H4 (cell line): ENCODE data around the gene FLG2. TPM values are rescaled to one million over a fixed set of nuclear protein-coding genes. Genes with fewer than 3 reads are reported as not detected.

Source experiments
- DNase-seq: peaks from one replicate; pipeline ENCODE4 v3.0.0-alpha.2; 2015; ENCODE audit warnings: low spot score
- total RNA-seq: library from RNA; depleted of rRNA; stranded (reverse); fragments of >200 nt; shearing (Covaris generic); gene quantifications from 2 replicates; pipeline ENCODE4 v1.2.3, GENCODE V29; 2014; rRNA removed

Gene FLG2
- total RNA-seq = not detected in 2 replicates

DNA sequence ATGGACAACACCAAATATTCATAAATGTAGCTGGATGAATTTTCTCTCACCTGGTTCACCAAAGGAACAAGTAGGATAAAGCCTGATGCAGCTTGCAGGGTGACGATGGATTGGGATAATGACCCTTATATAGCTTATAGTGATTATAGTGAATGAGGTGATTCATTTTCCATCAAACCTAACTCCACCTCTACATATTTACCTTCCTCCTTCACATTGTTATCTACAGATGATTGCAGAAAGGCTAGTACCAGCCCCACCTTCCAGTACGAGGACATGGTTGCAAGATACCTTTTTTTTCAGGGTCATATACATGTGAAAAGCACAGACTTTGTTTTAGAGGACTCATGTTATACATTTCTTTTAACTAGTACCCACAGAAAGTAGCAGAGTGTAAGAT lies at the start of gene FLG2:
Gene FLG2 (minus strand): TSS at position 101 of the 400 bp plus-strand sequence. CDS start 1,122 bp downstream, outside the sequence.
- DNase-seq = no peak

DNA sequence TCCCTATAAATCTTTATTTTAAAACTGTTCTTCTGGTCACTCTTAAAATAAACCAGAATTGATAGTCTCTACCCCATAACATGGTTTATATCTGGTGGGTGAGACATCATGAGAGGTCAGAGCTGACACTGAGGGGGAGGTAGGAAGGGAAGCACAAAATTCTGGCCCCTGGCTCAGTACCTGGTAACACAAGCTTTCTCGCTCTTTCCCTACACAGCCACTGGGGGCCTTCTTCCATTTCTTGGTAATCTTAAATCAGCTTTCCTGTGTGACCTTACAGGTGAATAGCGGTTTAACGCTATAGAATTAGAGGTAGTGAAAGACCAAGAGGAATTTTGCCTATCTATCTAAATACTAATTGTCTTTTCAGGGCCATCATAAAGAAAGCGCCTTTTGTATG lies 48.9 kb upstream of the FLG2 start:
- no peak for DNase-seq

DNA sequence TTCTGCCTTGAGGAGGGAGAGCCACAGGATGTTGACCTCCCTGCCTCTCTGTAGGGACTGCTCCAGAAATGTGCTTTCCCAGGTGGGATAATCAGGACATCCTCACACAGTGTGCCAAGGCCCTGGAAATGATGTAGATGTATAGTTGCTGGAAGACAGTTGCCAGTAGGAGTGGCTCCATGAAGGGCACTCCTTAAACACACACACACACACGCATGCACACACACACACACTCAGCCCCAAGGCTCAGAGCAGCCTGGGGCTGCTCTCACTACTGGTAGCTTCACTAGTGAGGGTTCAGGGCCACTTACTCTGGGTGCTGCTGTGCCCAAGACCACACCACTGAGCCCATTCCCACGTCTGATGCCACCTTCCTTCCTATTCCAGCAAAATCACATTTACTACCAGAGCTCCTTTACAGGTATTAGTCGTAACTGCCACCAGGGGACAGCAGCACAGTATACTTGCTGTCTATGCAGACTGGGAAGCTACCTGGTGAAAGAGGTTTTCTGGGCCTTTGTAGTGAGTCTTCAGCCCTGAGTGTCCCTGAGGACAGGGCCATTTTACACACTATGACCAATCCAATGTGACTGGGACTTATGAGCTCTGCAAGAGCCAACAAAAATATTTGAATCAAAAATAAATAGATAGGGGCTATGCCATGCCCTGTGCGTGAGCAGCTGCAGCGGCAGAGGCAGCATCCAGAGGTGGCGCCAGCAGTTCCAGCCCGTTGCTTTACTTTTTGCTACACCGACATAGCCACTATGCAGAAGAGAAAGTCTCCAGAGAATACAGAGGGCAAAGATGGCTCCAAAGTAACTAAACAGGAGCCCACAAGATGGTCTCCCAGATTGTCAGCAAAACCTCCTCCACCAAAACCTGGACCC lies 39.2 kb upstream of the FLG2 start:
- peak; percentile 13 for DNase-seq

GRCh38 chr1:152397474-152397873 lies 37.7 kb upstream of the FLG2 start:
- no peak for DNase-seq

GRCh38 chr1:152394151-152394550 lies 34.3 kb upstream of the FLG2 start:
- DNase-seq = no peak

DNA sequence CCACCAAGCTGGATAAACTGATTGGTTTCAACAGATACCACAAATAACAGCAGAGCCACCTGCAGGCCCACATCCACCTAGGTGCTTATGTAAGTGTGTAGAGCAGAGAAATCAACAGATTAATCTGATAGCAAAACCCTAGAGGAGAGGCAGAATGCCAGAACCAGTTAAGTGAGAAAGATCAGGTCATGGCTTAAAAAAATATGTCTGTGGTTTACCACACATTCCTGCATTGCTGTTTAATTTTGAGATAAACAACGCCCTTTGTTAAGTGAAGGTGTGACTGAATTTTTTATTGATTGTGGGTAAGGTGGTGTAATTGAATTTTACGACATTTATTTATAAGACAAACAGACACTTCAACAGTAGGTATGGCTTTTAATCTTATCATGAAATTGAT lies 33.1 kb upstream of the FLG2 start:
- no peak for DNase-seq

- DNase-seq = no peak
Observed at GRCh38 chr1:152388889-152389288, 29.1 kb upstream of the FLG2 start.

GRCh38 chr1:152386940-152387339 lies 27.1 kb upstream of the FLG2 start:
- no peak for DNase-seq

DNA sequence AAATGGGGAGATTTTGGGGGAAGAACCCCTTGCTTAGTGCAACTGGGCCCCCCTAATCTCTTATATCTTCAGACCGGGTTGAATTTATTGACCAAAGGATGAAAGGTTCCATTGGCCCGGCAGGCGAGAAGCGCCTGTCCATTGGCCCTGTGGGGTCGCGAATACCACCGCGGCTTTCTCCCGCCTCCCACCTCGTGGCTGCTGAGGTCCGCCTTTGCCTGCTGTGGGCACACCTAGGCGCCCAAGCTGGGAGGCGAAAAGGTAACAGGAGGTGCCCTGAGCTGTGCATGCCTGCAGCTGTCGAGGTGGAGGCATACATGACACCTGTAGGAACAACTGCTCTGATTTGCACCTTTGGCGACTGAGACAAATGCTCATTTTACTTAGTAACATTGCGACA lies 21.1 kb upstream of the FLG2 start:
- DNase-seq = no peak

DNA sequence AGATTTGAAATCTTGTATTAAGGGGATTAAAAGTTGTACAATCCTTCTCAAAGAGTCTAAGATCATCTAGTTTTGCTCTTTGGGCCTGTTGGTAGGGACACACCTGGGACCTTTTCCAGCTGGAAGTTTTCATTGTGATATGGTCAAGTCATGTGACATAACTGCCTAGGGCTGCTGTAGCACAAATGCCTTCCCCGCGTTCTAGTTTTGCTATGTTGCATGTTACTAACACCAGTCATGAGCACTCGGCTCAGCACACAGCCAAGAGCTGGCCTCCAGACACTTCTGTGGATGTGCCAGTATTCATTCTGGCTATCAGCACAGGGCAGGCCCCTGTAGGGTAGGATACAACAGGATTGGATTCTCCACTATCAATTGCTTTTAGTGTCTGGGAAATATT lies 14.6 kb upstream of the FLG2 start:
- no peak for DNase-seq

- DNase-seq = no peak
Observed at GRCh38 chr1:152372672-152373071, 12.9 kb upstream of the FLG2 start.

- no peak for DNase-seq
Observed at GRCh38 chr1:152367436-152367835, 7.6 kb upstream of the FLG2 start.

- no peak for DNase-seq
Observed at GRCh38 chr1:152356736-152357135, 3.1 kb downstream of the FLG2 start.

GRCh38 chr1:152349611-152350010 lies 10.2 kb downstream of the FLG2 start:
- no peak for DNase-seq

DNA sequence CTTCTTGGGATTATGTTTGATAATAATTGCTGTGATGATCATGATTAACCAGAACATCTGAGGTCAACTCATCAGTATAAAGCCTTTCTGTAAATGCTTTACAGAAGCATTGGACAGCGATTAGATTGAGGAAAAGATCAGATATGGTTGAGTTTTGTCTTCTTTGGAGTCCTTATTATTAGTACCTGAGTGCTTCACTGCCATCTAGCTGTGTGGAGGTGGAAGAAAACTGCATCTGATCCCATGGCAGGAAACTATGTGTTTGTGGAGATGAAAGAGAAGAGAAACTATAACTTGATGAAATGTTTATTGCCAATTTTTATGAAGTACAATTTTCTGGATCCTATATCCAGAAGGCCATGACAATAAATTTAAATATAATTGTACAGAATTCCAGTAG lies 11.4 kb downstream of the FLG2 start:
- DNase-seq = no peak

- peak; percentile 43 for DNase-seq
Observed at GRCh38 chr1:152347116-152347728, 12.6 kb downstream of the FLG2 start.

- no peak for DNase-seq
Observed at GRCh38 chr1:152344438-152344837, 15.4 kb downstream of the FLG2 start.

- DNase-seq = no peak
Observed at GRCh38 chr1:152343006-152343405, 16.8 kb downstream of the FLG2 start.

GRCh38 chr1:152335399-152335798 lies 24.4 kb downstream of the FLG2 start:
- DNase-seq = no peak

DNA sequence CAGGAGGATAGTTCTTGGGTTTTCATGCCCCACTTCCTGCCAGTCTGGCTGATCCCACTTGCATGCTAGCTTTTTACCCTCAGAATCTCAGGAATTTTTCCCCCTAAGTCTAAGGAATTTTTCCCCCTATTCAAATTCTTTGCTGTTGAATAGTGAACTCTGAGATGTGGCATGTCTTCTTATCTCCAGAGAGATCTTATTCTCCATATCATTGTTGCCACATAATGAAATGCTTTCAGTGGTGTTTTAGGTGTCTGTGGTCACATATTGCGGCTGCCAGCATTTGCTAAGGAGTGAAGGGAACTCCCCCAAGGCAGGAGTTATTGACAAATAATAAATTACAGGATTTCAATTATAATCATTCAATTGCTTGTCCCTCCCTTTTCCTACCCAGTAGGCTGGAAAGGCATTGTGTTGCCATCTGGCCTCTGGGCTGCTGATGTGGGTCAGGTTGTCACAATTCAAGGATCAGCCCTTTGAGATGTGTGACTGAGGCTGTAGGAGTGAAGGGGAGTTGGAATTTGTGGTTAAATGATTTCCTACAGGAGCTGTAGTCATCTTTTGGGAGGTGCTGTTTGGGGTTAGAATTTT lies 30.9 kb downstream of the FLG2 start:
- peak; percentile 18 for DNase-seq

DNA sequence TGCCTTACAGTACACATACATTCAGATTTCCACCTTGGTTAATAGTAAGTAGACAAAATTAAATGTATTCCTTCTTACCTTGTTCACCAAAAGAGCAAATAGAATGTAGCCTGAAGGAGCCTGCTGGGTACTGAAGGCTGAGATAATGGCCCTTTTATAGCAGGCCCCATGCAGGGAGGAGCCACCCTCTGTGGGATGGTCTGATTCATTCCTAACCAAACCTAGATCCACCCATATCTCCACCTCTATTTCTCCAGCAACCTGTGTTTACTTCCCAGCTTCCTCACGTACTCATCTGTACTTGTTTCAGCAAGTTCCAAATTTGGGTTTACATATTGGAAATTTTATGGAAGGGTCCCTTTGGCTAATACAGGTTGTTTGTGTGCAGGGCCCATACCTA lies 34.7 kb downstream of the FLG2 start, which contains the start of gene FLG:
Gene FLG (minus strand): TSS at position 129 of the 400 bp plus-strand sequence. CDS start 9,783 bp downstream, outside the sequence.
- DNase-seq = no peak

GRCh38 chr1:152313970-152314369 lies 45.8 kb downstream of the FLG2 start:
- DNase-seq = no peak

GRCh38 chr1:152313319-152313801 lies 46.4 kb downstream of the FLG2 start:
- DNase-seq = no peak
